Measurements from ENCODE around the gene PAMR1. TPM values are rescaled to one million over a fixed set of nuclear protein-coding genes. Genes with fewer than 3 reads are reported as not detected.

Gene PAMR1
- total RNA-seq, 1 experiment from 2014 or later, result 1.1 TPM

- TF ChIP-seq EZH2 (IDR thresholded peaks at IDR 0.05; ENCODE audit: low read depth) (no peak), CTCF (conservative IDR thresholded peaks at IDR 0.05) (no peak)
- CTCF ChIA-PET, result interaction anchor here (0.6 to 1.8 kb wide), 14 partner anchors 8 to 1243 kb away, joined by 3 to 23 read pairs (median 6); no protein-coding TSS in a partner anchor
- BruUV-seq (replicated peaks), result no TSS peak
- Histone ChIP-seq H3F3A (ENCODE audit: insufficient read depth, low read depth) (no peaks in the 10 kb centered on the region), H3K4me1 (replicated peaks; ENCODE audit: insufficient read depth) (no peaks in the 10 kb centered on the region), H3K27me3 (ENCODE audit: insufficient read depth, low read depth) (no peaks in the 10 kb centered on the region), H3K9me2 (ENCODE audit: insufficient read depth) (no peaks in the 10 kb centered on the region), H4K20me1 (ENCODE audit: insufficient read depth) (no peaks in the 10 kb centered on the region), H3K9me3 (ENCODE audit: insufficient read depth, low read depth) (peaks cover under 1% of the 10 kb centered on the region), H3K79me2 (ENCODE audit: low read depth) (no peaks in the 10 kb centered on the region), H3K27ac (no peak overlapping the region), H3K4me3 (no peak overlapping the region), H3K36me3 (ENCODE audit: low read depth) (no peaks in the 10 kb centered on the region), H3K4me2 (no peak overlapping the region), H2AFZ (no peak overlapping the region)
- no peak for DNase-seq
- POLR2A ChIA-PET (ENCODE audit: unreplicated experiment), result no interaction called here
- intact Hi-C loops (cut with micrococcal nuclease; ENCODE audit: unreplicated experiment), result loop anchor here (5.0 kb wide), 5 partner anchors 174 to 989 kb away; partner anchors contain the start of gene TRIM44
Measured at GRCh38 chr11:35488117-35488516, 37.3 kb downstream of the PAMR1 start.

DNA sequence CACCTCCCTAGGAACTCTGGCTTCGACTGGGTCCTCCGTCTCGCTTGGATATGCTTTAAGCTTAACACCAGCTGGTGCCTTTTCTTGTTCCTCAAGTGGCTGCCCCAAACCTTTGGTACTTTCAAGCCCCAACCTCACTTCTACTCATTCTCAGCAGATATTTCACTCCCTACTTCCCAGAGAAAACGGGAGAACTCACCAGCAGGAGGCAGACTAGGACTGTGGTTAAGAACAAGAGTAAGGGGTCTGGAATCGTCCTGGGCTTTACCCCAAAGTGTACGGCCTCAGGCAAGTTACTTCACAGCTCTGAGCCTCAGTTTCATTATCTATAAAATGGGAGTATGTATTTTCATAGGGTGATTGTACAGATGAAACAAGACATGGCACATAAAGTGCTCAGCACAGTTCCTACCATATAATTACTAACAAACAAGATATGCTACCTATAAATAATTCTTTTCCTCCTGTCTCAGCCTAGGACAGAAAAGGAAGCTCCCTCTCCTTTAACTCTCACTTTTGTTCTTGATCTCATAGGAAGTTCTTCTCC, 37.8 kb downstream of the PAMR1 start:
- Histone ChIP-seq H3K9me2 (ENCODE audit: insufficient read depth) (no peaks in the 10 kb centered on the region), H3K27me3 (ENCODE audit: insufficient read depth, low read depth) (no peaks in the 10 kb centered on the region), H3K36me3 (ENCODE audit: low read depth) (no peaks in the 10 kb centered on the region), H3K4me3 (no peak overlapping the region), H2AFZ (no peak overlapping the region), H3K27ac (no peak overlapping the region), H3K4me2 (no peak overlapping the region), H3K4me1 (replicated peaks; ENCODE audit: insufficient read depth) (no peaks in the 10 kb centered on the region), H3K9me3 (ENCODE audit: insufficient read depth, low read depth) (peaks cover 3% of the 10 kb centered on the region), H3F3A (ENCODE audit: insufficient read depth, low read depth) (no peaks in the 10 kb centered on the region), H3K79me2 (ENCODE audit: low read depth) (no peaks in the 10 kb centered on the region), H4K20me1 (ENCODE audit: insufficient read depth) (no peaks in the 10 kb centered on the region)
- POLR2A ChIA-PET (ENCODE audit: unreplicated experiment), result interaction anchor here (0.6 kb wide), 1 partner anchor 1007 kb away, joined by 3 read pairs; no protein-coding TSS in a partner anchor
- intact Hi-C loops (cut with micrococcal nuclease; ENCODE audit: unreplicated experiment), result loop anchor here (1.0 to 5.0 kb wide), 8 partner anchors 128 to 990 kb away; partner anchors contain the start of gene TRIM44
- CTCF ChIA-PET, result interaction anchor here (0.6 to 1.8 kb wide), 11 partner anchors 8 to 866 kb away, joined by 3 to 23 read pairs (median 6); no protein-coding TSS in a partner anchor
- peak in 1 of 2 experiments; percentile 37 for DNase-seq
- no TSS peak for BruUV-seq (replicated peaks)
- TF ChIP-seq EZH2 (IDR thresholded peaks at IDR 0.05; ENCODE audit: low read depth) (no peak), CTCF (conservative IDR thresholded peaks at IDR 0.05) (peak; percentile 74)

DNA sequence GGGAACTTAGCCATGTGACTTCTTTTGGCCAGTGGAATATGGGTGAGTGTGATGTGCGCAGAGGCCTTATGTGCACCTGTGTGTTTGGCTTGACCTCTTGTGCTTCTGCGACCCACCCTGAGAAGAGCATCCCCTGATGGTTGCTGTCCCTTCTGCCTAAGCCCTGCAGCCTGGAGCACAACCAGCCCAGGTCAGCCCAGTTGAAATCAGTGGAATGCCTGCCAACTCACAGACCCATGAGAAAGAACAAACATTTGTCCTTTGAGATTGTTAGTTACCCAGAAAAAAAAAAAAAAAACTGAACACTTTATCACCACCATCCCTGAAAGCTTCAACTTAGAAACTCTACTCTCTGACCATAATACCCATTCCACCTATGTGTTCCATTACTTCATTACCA, 38.5 kb downstream of the PAMR1 start:
- Histone ChIP-seq H3K4me2 (no peak overlapping the region), H3K4me3 (no peak overlapping the region), H3K9me3 (ENCODE audit: insufficient read depth, low read depth) (peaks cover 3% of the 10 kb centered on the region), H3K79me2 (ENCODE audit: low read depth) (no peaks in the 10 kb centered on the region), H3K27me3 (ENCODE audit: insufficient read depth, low read depth) (no peaks in the 10 kb centered on the region), H4K20me1 (ENCODE audit: insufficient read depth) (no peaks in the 10 kb centered on the region), H3K36me3 (ENCODE audit: low read depth) (no peaks in the 10 kb centered on the region), H2AFZ (no peak overlapping the region), H3K4me1 (replicated peaks; ENCODE audit: insufficient read depth) (no peaks in the 10 kb centered on the region), H3F3A (ENCODE audit: insufficient read depth, low read depth) (no peaks in the 10 kb centered on the region), H3K27ac (no peak overlapping the region), H3K9me2 (ENCODE audit: insufficient read depth) (no peaks in the 10 kb centered on the region)
- DNase-seq, result no peak
- BruUV-seq (replicated peaks), result no TSS peak
- intact Hi-C loops (cut with micrococcal nuclease; ENCODE audit: unreplicated experiment), result loop anchor here (1.0 to 5.0 kb wide), 8 partner anchors 128 to 990 kb away; partner anchors contain the start of gene TRIM44
- CTCF ChIA-PET, result interaction anchor here (1.8 kb wide), 1 partner anchor 772 kb away, joined by 10 read pairs; no protein-coding TSS in a partner anchor
- POLR2A ChIA-PET (ENCODE audit: unreplicated experiment), result no interaction called here
- TF ChIP-seq EZH2 (IDR thresholded peaks at IDR 0.05; ENCODE audit: low read depth) (no peak), CTCF (conservative IDR thresholded peaks at IDR 0.05) (no peak)
